Keratinocyte (primary cell): ENCODE measurements around the gene IL31. TPM values are rescaled to one million over a fixed set of nuclear protein-coding genes. Genes with fewer than 3 reads are reported as not detected.

Experiments used
- DNase-seq: peaks from one replicate; pipeline ENCODE4 v3.0.0-alpha.2; 2011; ENCODE audit warnings: low read depth, missing footprints, low spot score
- FAIRE-seq: peaks from 2 replicates; lab custom pipeline; 2011; peaks lifted over from hg19 to GRCh38; lab: Jason Lieb, UNC
- H2AFZ ChIP-seq: 2 replicates; pipeline ENCODE4 v1.6.0; 2012; ENCODE audit warnings: low read length, control low read depth, inconsistent platforms; ENCODE audit not compliant: control insufficient read depth
- H3K27ac ChIP-seq: 2 replicates; pipeline ENCODE4 v1.5.1; 2011; ENCODE audit warnings: low read length; ENCODE audit not compliant: control insufficient read depth, insufficient read depth
- H3K27me3 ChIP-seq: 3 replicates; pipeline ENCODE4 v1.6.0; 2011; ENCODE audit warnings: low read length; ENCODE audit not compliant: control insufficient read depth, insufficient read depth; ENCODE audit errors: extremely low read depth
- H3K36me3 ChIP-seq, 2 experiments: 2 replicates in 1 of 2; 3 replicates in 1 of 2; pipeline ENCODE4 v1.5.1; 2011; ENCODE audit warnings: low read length in 2 of 2, mild to moderate bottlenecking in 1 of 2; ENCODE audit not compliant: control insufficient read depth in 2 of 2, insufficient read depth in 2 of 2; ENCODE audit errors: extremely low read depth in 1 of 2
- H3K4me1 ChIP-seq: 3 replicates; pipeline ENCODE4 v1.5.1; 2011; ENCODE audit warnings: low read length; ENCODE audit not compliant: control insufficient read depth, insufficient read depth; ENCODE audit errors: extremely low read depth
- H3K4me2 ChIP-seq: 3 replicates; pipeline ENCODE4 v1.6.0; 2011; ENCODE audit warnings: low read depth, low read length; ENCODE audit not compliant: control insufficient read depth, insufficient read depth; ENCODE audit errors: extremely low read depth
- H3K4me3 ChIP-seq, 3 experiments: fragments of 200-600 bp in 1 of 3; sonication (generic) in 1 of 3; 2 replicates in 2 of 3; 3 replicates in 1 of 3; pipeline ENCODE4 v1.5.1; 2011 to 2016; ENCODE audit warnings: low read length in 3 of 3, mild to moderate bottlenecking in 3 of 3, control low read depth in 2 of 3, inconsistent platforms in 1 of 3, low read depth in 1 of 3, mixed read lengths in 1 of 3, mixed run types in 1 of 3, moderate library complexity in 1 of 3; ENCODE audit not compliant: control insufficient read depth in 2 of 3, insufficient read depth in 2 of 3; ENCODE audit errors: extremely low read depth in 1 of 3
- H3K79me2 ChIP-seq: 2 replicates; pipeline ENCODE4 v1.6.0; 2012; ENCODE audit warnings: low read length; ENCODE audit not compliant: control insufficient read depth, insufficient read depth
- H3K9ac ChIP-seq: 3 replicates; pipeline ENCODE4 v1.6.0; 2011; ENCODE audit warnings: low read length; ENCODE audit not compliant: control insufficient read depth, insufficient read depth; ENCODE audit errors: extremely low read depth
- H3K9me1 ChIP-seq: 3 replicates; pipeline ENCODE4 v1.6.0; 2011; ENCODE audit warnings: low read length; ENCODE audit not compliant: control insufficient read depth, insufficient read depth; ENCODE audit errors: extremely low read depth
- H3K9me3 ChIP-seq: 2 replicates; pipeline ENCODE4 v1.5.1; 2012; ENCODE audit warnings: low read depth, low read length; ENCODE audit not compliant: control insufficient read depth
- H4K20me1 ChIP-seq: 3 replicates; pipeline ENCODE4 v1.6.0; 2011; ENCODE audit warnings: low read length; ENCODE audit not compliant: control insufficient read depth, insufficient read depth; ENCODE audit errors: extremely low read depth
- EZH2 ChIP-seq: IDR thresholded peaks from one replicate; pipeline ENCODE4 v1.6.1; 2012; ENCODE audit warnings: inconsistent platforms, mild to moderate bottlenecking, low read length, moderate library complexity
- dilution Hi-C: fragments of 300-500 bp; cut with MboI; formaldehyde crosslinking; loops from one replicate; pipeline ENCODE4 v1.7.0; 2020; ENCODE audit warnings: low sequenced_read_pairs; ENCODE audit not compliant: extremely low pct_ligation_motif_present
- polyA plus RNA-seq, 5 experiments: library from polyadenylated mRNA; depleted of rRNA in 3 of 5; stranded (reverse) in 3 of 5; stranded (forward) in 1 of 5; unstranded in 1 of 5; fragments of >200 nt; gene quantifications; 1 replicate in 1 of 5; 2 replicates in 3 of 5; 3 replicates in 1 of 5; pipeline versions ENCODE4 v1.2.1 to v1.2.3, GENCODE V29; 2011 to 2012; ENCODE audit warnings: missing spikeins in 2 of 5, low read depth in 1 of 5, low replicate concordance in 1 of 5
- TF ChIP-seq, protein P1 (sequence below), 3 experiments: IDR thresholded peaks in 1 of 3; conservative IDR thresholded peaks in 1 of 3; optimal IDR thresholded peaks in 1 of 3; 2 replicates in 2 of 3; 3 replicates in 1 of 3; pipeline versions ENCODE3 to v1.5.1; 2011; ENCODE audit warnings: low read length in 3 of 3, mild to moderate bottlenecking in 3 of 3, moderate library complexity in 2 of 3, control low read depth in 1 of 3, inconsistent platforms in 1 of 3; ENCODE audit not compliant: insufficient read depth in 2 of 3; ENCODE audit errors: extremely low read depth in 1 of 3

The IL31 gene
- polyA plus RNA-seq, 1 donor (not counting 4 experiments of a cell fraction or from before 2014, with no cell fraction given) = not detected

DNA sequence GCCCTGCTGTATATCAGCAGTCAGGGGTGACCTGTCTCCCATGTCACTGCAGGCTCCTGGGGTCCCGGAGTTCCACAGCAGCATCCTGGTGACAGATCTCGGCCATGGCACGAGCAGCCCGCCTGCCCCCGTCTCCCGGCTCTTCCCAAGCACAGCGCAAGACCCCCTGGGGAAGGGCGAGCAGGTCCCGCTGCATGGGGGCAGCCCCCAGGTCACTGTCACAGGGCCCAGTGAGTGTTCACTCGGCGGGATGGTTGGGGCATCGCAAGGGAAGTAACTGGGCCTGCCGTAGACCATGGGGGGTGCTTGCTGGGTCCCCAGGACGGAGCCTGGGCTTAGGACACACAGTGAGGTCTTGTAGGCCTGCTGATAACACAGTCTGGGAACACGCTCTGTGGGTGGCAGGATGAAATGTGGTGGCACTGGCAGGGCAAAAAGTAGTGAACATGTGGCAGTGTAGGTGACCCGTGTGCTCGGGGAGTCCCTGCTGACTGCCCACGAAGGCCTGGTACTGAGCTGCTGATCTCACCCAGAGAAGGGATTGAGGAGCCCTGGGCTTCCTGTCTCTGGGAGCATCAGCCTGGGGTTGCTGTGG lies 38.5 kb downstream of the IL31 start:
- FAIRE-seq (no peak), DNase-seq (no peak)
- Histone ChIP-seq H3K4me2 (no peak overlapping the region), H3K9me1 (no peaks in the 10 kb centered on the region), H3K36me3 (peaks cover 24 to 35% of the 10 kb centered on the region in 2 experiments), H2AFZ (no peak overlapping the region), H3K27ac (no peak overlapping the region), H3K4me1 (peaks cover 13% of the 10 kb centered on the region), H3K79me2 (no peaks in the 10 kb centered on the region), H3K9me3 (no peaks in the 10 kb centered on the region), H3K27me3 (no peaks in the 10 kb centered on the region), H3K9ac (no peak overlapping the region), H3K4me3 (no peak overlapping the region), H4K20me1 (no peaks in the 10 kb centered on the region)
- TF ChIP-seq EZH2 = no peak
- TF ChIP-seq, protein P1, sequence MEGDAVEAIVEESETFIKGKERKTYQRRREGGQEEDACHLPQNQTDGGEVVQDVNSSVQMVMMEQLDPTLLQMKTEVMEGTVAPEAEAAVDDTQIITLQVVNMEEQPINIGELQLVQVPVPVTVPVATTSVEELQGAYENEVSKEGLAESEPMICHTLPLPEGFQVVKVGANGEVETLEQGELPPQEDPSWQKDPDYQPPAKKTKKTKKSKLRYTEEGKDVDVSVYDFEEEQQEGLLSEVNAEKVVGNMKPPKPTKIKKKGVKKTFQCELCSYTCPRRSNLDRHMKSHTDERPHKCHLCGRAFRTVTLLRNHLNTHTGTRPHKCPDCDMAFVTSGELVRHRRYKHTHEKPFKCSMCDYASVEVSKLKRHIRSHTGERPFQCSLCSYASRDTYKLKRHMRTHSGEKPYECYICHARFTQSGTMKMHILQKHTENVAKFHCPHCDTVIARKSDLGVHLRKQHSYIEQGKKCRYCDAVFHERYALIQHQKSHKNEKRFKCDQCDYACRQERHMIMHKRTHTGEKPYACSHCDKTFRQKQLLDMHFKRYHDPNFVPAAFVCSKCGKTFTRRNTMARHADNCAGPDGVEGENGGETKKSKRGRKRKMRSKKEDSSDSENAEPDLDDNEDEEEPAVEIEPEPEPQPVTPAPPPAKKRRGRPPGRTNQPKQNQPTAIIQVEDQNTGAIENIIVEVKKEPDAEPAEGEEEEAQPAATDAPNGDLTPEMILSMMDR (optimal IDR thresholded peaks at IDR 0.05 in 1 of 3, IDR thresholded peaks at IDR 0.05 in 1 of 3, conservative IDR thresholded peaks at IDR 0.05 in 1 of 3; ENCODE audit: extremely low read depth in 1 of 3, insufficient read depth in 2 of 3, low read length in 3 of 3) = no peak
- dilution Hi-C loops = no loop called here

DNA sequence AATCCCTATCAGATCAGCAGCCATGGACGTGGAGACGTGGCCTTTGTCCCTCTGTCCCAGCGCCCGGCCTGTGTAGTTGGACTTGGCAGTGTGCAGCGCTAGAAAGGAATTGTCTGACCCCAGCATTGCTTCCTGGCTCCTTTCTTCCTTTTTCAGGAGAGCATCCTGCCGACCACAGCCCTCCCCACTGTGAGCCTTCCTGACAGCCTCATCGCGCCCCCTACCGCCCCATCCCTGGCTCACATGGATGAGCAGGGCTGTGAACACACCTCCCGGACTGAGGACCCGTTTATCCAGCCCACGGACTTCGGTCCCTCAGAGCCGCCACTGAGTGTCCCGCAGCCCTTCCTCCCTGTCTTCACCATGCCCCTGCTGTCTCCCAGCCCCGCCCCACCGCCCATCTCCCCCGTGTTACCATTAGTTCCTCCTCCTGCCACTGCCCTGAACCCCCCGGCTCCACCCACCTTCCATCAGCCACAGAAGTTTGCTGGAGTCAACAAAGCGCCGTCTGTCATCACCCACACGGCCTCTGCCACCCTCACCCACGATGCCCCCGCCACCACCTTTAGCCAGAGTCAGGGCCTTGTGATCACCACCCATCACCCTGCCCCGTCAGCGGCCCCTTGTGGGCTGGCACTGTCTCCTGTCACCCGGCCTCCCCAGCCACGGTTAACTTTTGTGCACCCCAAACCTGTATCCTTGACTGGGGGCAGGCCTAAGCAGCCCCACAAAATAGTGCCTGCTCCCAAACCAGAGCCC lies 40.6 kb downstream of the IL31 start:
- Histone ChIP-seq H3K4me1 (peaks cover 20% of the 10 kb centered on the region), H3K4me2 (no peak overlapping the region), H3K9ac (no peak overlapping the region), H3K27me3 (no peaks in the 10 kb centered on the region), H3K4me3 (no peak overlapping the region), H3K27ac (no peak overlapping the region), H4K20me1 (no peaks in the 10 kb centered on the region), H3K36me3 (peaks cover 40% of the 10 kb centered on the region in 2 experiments), H3K9me3 (no peaks in the 10 kb centered on the region), H2AFZ (no peak overlapping the region), H3K9me1 (no peaks in the 10 kb centered on the region), H3K79me2 (no peaks in the 10 kb centered on the region)
- dilution Hi-C loops = no loop called here
- no peak for FAIRE-seq
- no peak for TF ChIP-seq EZH2
- TF ChIP-seq, protein P1 (optimal IDR thresholded peaks at IDR 0.05 in 1 of 3, IDR thresholded peaks at IDR 0.05 in 1 of 3, conservative IDR thresholded peaks at IDR 0.05 in 1 of 3; ENCODE audit: extremely low read depth in 1 of 3, insufficient read depth in 2 of 3, low read length in 3 of 3) = no peak
- DNase-seq = no peak
